ENCODE results near the gene PTTG1IP.

Gene PTTG1IP

DNA sequence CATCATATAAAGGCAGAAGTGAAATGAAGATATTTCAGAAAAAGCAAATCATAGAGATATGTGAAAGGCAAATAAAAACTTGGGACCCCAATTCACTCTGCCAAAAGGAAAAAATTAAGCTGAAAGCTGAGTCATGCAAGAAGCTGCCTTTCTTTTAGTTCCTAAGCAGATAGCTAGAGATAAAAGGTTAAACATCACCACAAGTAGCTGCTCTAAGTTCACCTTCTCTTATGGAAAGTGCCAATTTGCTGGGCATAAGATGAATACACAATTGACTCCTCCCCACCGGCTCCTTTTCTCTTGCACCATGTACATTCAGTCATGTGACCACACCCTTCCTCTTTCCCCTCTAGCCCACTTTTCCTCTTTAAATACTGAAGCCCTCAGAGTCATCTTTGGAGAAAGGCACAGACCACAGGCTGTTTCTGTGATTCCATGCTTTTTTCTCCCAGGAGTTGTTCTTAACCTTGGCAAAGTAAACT is 50.3 kb downstream of the PTTG1IP start:
- no peaks in the 10 kb centered on the region for H4K20me1 ChIP-seq (ENCODE audit: control insufficient read depth, insufficient read depth, low read depth, low read length)
- peaks cover 7% of the 10 kb centered on the region for H3K4me1 ChIP-seq (ENCODE audit: control insufficient read depth, low read length)
- no peaks in the 10 kb centered on the region for H3K9me2 ChIP-seq (replicated peaks; ENCODE audit: control insufficient read depth, low read length)
- no peak overlapping the region for H3K4me3 ChIP-seq (ENCODE audit: low read length)
- no peak overlapping the region for H3K4me2 ChIP-seq (ENCODE audit: low read length)
- no peaks in the 10 kb centered on the region for H3F3A ChIP-seq (ENCODE audit: control insufficient read depth, insufficient read depth)
- peaks cover 19% of the 10 kb centered on the region for H3K9me3 ChIP-seq (ENCODE audit: control insufficient read depth, insufficient read depth, low read length)
- no peaks in the 10 kb centered on the region for H3K36me3 ChIP-seq (ENCODE audit: control insufficient read depth, low read length)
- H3K79me2 ChIP-seq (ENCODE audit: control insufficient read depth, low read length) = no peaks in the 10 kb centered on the region
- TF ChIP-seq, protein P1, sequence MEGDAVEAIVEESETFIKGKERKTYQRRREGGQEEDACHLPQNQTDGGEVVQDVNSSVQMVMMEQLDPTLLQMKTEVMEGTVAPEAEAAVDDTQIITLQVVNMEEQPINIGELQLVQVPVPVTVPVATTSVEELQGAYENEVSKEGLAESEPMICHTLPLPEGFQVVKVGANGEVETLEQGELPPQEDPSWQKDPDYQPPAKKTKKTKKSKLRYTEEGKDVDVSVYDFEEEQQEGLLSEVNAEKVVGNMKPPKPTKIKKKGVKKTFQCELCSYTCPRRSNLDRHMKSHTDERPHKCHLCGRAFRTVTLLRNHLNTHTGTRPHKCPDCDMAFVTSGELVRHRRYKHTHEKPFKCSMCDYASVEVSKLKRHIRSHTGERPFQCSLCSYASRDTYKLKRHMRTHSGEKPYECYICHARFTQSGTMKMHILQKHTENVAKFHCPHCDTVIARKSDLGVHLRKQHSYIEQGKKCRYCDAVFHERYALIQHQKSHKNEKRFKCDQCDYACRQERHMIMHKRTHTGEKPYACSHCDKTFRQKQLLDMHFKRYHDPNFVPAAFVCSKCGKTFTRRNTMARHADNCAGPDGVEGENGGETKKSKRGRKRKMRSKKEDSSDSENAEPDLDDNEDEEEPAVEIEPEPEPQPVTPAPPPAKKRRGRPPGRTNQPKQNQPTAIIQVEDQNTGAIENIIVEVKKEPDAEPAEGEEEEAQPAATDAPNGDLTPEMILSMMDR (IDR thresholded peaks at IDR 0.05; ENCODE audit: low read depth, low read length, poor library complexity, severe bottlenecking) = no peak
- TF ChIP-seq EZH2phosphoT487 (IDR thresholded peaks at IDR 0.05; ENCODE audit: borderline replicate concordance, low read length) = no peak
- H3K27ac ChIP-seq (ENCODE audit: low read depth, low read length) = no peak overlapping the region
- H3K27me3 ChIP-seq (ENCODE audit: control insufficient read depth, low read length) = no peaks in the 10 kb centered on the region; the same call in 1 of the 2 replicates

DNA sequence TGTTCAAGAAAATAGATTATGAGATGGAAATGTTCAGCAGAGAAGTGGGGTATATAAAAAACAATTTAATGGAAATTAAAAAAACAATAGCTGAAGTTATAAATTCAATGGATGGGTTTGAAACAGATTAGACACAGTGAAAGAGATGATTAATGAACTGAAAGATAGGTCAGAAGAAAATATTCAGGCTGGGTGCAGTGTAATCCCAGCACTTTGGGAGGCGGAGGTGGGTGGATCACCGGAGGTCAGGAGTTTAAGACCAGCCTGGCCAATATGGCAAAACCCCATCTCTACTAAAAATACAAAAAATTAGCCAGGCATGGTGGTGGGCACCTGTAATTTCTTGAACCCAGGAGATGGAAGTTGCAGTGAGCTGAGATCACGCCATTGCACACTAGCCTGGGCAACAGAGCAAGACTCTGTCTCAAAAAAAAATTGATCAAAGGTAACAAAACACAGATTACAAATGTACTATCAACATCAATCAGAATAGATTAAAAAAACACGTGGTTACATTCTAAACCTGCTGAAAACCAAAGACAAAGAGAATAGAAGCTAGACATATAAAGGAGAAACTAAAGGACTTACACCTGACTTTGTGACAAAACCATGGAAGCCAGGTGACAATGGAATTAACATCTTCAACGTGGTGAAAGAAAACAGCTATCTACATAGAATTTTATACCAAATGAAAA is 50.9 kb downstream of the PTTG1IP start:
- Histone ChIP-seq H3K4me1 (ENCODE audit: control insufficient read depth, low read length) (peaks cover 7% of the 10 kb centered on the region), H3K9me2 (replicated peaks; ENCODE audit: control insufficient read depth, low read length) (no peaks in the 10 kb centered on the region), H3K36me3 (ENCODE audit: control insufficient read depth, low read length) (no peaks in the 10 kb centered on the region), H3K4me3 (ENCODE audit: low read length) (no peak overlapping the region), H4K20me1 (ENCODE audit: control insufficient read depth, insufficient read depth, low read depth, low read length) (no peaks in the 10 kb centered on the region), H3K9me3 (ENCODE audit: control insufficient read depth, insufficient read depth, low read length) (peaks cover 19% of the 10 kb centered on the region), H3K27me3 (ENCODE audit: control insufficient read depth, low read length) (no peaks in the 10 kb centered on the region; the same call in 1 of the 2 replicates), H3F3A (ENCODE audit: control insufficient read depth, insufficient read depth) (no peaks in the 10 kb centered on the region), H3K79me2 (ENCODE audit: control insufficient read depth, low read length) (no peaks in the 10 kb centered on the region), H3K27ac (ENCODE audit: low read depth, low read length) (no peak overlapping the region), H3K4me2 (ENCODE audit: low read length) (no peak overlapping the region)
- no peak for TF ChIP-seq EZH2phosphoT487 (IDR thresholded peaks at IDR 0.05; ENCODE audit: borderline replicate concordance, low read length)

DNA sequence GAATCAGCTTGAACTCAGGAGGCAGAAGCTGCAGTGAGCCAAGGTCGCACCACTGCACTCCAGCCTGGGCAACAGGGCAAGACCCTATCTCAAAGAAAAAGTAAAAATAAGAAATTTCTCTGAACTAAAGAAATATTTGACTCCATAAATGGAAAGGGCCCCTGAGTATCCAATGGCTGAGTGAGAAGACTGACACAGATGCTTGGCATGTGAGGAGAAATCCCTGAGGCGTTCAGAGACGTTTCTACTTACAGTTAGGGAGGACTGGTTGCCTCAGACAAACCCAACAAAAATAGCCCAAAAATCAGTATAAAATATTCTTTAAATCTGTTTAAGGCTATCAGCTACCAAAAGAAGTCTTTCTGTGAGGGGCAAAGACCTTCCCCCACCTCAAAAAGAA is 52.6 kb downstream of the PTTG1IP start:
- H3K36me3 ChIP-seq (ENCODE audit: control insufficient read depth, low read length) = no peaks in the 10 kb centered on the region
- no peaks in the 10 kb centered on the region; the same call in 1 of the 2 replicates for H3K27me3 ChIP-seq (ENCODE audit: control insufficient read depth, low read length)
- peaks cover 16% of the 10 kb centered on the region; the same call in 1 of the 2 replicates for H3K9me3 ChIP-seq (ENCODE audit: control insufficient read depth, insufficient read depth, low read length)
- no peaks in the 10 kb centered on the region for H3F3A ChIP-seq (ENCODE audit: control insufficient read depth, insufficient read depth)
- peaks cover 12% of the 10 kb centered on the region for H3K4me1 ChIP-seq (ENCODE audit: control insufficient read depth, low read length)
- H3K27ac ChIP-seq (ENCODE audit: low read depth, low read length) = no peak overlapping the region
- no peak for TF ChIP-seq EZH2phosphoT487 (IDR thresholded peaks at IDR 0.05; ENCODE audit: borderline replicate concordance, low read length)
- TF ChIP-seq, protein P1 (IDR thresholded peaks at IDR 0.05; ENCODE audit: low read depth, low read length, poor library complexity, severe bottlenecking) = no peak
- no peak overlapping the region for H3K4me3 ChIP-seq (ENCODE audit: low read length)
- no peak overlapping the region for H3K4me2 ChIP-seq (ENCODE audit: low read length)
- peaks cover 17% of the 10 kb centered on the region for H3K79me2 ChIP-seq (ENCODE audit: control insufficient read depth, low read length)
- H3K9me2 ChIP-seq (replicated peaks; ENCODE audit: control insufficient read depth, low read length) = no peaks in the 10 kb centered on the region
- H4K20me1 ChIP-seq (ENCODE audit: control insufficient read depth, insufficient read depth, low read depth, low read length) = peaks cover 12% of the 10 kb centered on the region; the same call in 1 of the 2 replicates
